Gastrocnemius medialis (tissue), 4 donors: ENCODE data around the gene FRMD3. TPM values are rescaled to one million over a fixed set of nuclear protein-coding genes. Genes with fewer than 3 reads are reported as not detected.

Source experiments
- ATAC-seq, 2 donors: fragments of 150-250 bp; one replicate each; pipeline ENCODE4 v1.9.1; 2016
- DNase-seq, 2 donors: peaks; one replicate each; pipeline ENCODE4 v3.0.0-alpha.2; 2019
- H3K27ac ChIP-seq, 4 donors: fragments of 200-600 bp; sonication (generic); 1 replicate in 1 of 4; 2 replicates in 3 of 4; pipeline ENCODE4 v1.5.1; 2016 to 2018; ENCODE audit warnings: mild to moderate bottlenecking in 2 of 4, moderate library complexity in 1 of 4
- H3K27me3 ChIP-seq, 3 donors: fragments of 200-600 bp; sonication (generic) in 2 of 3; 1 replicate in 1 of 3; 2 replicates in 2 of 3; pipeline versions ENCODE4 v1.5.1 to v1.6.0; 2016 to 2019; ENCODE audit warnings: mild to moderate bottlenecking in 1 of 3, moderate library complexity in 1 of 3
- H3K36me3 ChIP-seq, 2 donors: fragments of 200-600 bp; sonication (generic) in 1 of 2; one replicate each; pipeline ENCODE4 v1.5.1; 2017 to 2018
- H3K4me1 ChIP-seq, 2 donors: fragments of 200-600 bp; sonication (generic) in 1 of 2; one replicate each; pipeline ENCODE4 v1.5.1; 2016 to 2017; ENCODE audit warnings: mild to moderate bottlenecking in 2 of 2
- H3K4me3 ChIP-seq, 4 donors: fragments of 200-600 bp; sonication (generic) in 3 of 4; 1 replicate in 1 of 4; 2 replicates in 3 of 4; pipeline ENCODE4 v1.5.1; 2016 to 2019; ENCODE audit warnings: mild to moderate bottlenecking in 2 of 4
- H3K9me3 ChIP-seq, 3 donors: fragments of 200-600 bp; sonication (generic) in 2 of 3; 1 replicate in 1 of 3; 2 replicates in 2 of 3; pipeline ENCODE4 v1.5.1; 2016 to 2019
- CTCF ChIP-seq, 5 experiments: fragments of 450-650 bp in 3 of 5; fragments of 200-600 bp in 2 of 5; sonication (generic) in 2 of 5; IDR thresholded peaks in 4 of 5; conservative IDR thresholded peaks in 1 of 5; 1 replicate in 4 of 5; 2 replicates in 1 of 5; pipeline ENCODE4 v1.5.1; 2016 to 2019; ENCODE audit warnings: antibody characterized with exemption in 5 of 5, mild to moderate bottlenecking in 3 of 5, moderate library complexity in 3 of 5
- POLR2A ChIP-seq, 2 donors: fragments of 450-650 bp; IDR thresholded peaks; one replicate each; pipeline ENCODE4 v1.6.1; 2017; ENCODE audit warnings: antibody characterized with exemption in 2 of 2, mild to moderate bottlenecking in 2 of 2, moderate library complexity in 2 of 2
- in situ Hi-C, 4 donors: fragments of 200-750 bp; cut with MboI; loops; one replicate each; pipeline versions ENCODE4 v1.15.0 to v1.8.0; 2017; ENCODE audit warnings: low sequenced_read_pairs in 4 of 4
- intact Hi-C: fragments of 100-400 bp; cut with DNase I; formaldehyde crosslinking; loops from one replicate; pipeline ENCODE4 v1.15.1; 2023; ENCODE audit warnings: low total_unique reads
- total RNA-seq, 4 donors: library from RNA; depleted of rRNA; stranded (reverse); fragments of >200 nt; gene quantifications; one replicate each; pipeline versions ENCODE4 v1.1.0 to v1.2.3, GENCODE V29; 2016

FRMD3 gene
- total RNA-seq, 4 donors from 2014 or later: 62.3 to 120 (median 94.6) TPM

GRCh38 chr9:83574482-83574881 lies 36.3 kb upstream of the FRMD3 start:
- TF ChIP-seq POLR2A (IDR thresholded peaks at IDR 0.05) (no peak), CTCF (IDR thresholded peaks at IDR 0.05 in 4 of 5, conservative IDR thresholded peaks at IDR 0.05 in 1 of 5) (no peak)
- Histone ChIP-seq H3K4me1 (peaks cover 10 to 26% of the 10 kb centered on the region in 2 donors), H3K36me3 (no peaks in the 10 kb centered on the region), H3K9me3 (no peaks in the 10 kb centered on the region), H3K4me3 (no peak overlapping the region), H3K27me3 (no peaks in the 10 kb centered on the region), H3K27ac (no peak overlapping the region)
- DNase-seq (no peak), ATAC-seq (peak in 1 of 2 donors; percentile 47)
- intact Hi-C loops: no loop called here
- in situ Hi-C loops: no loop called here

- Histone ChIP-seq H3K9me3 (no peaks in the 10 kb centered on the region), H3K27ac (no peak overlapping the region), H3K27me3 (no peaks in the 10 kb centered on the region), H3K4me1 (peaks cover 14 to 31% of the 10 kb centered on the region in 2 donors), H3K4me3 (no peak overlapping the region), H3K36me3 (no peaks in the 10 kb centered on the region)
- intact Hi-C loops: no loop called here
- ATAC-seq (peak in 1 of 2 donors; percentile 45), DNase-seq (peak in 1 of 2 donors; percentile 30)
- TF ChIP-seq POLR2A (IDR thresholded peaks at IDR 0.05) (no peak), CTCF (IDR thresholded peaks at IDR 0.05 in 4 of 5, conservative IDR thresholded peaks at IDR 0.05 in 1 of 5) (no peak)
- in situ Hi-C loops: no loop called here
Observed at GRCh38 chr9:83572524-83572923, 34.3 kb upstream of the FRMD3 start.

- Histone ChIP-seq H3K4me3 (no peak overlapping the region), H3K27ac (peak overlapping the region in 2 of 4 donors; percentile 16 to 52), H3K27me3 (no peaks in the 10 kb centered on the region), H3K4me1 (peaks cover 14 to 31% of the 10 kb centered on the region in 2 donors), H3K36me3 (no peaks in the 10 kb centered on the region), H3K9me3 (no peaks in the 10 kb centered on the region)
- ATAC-seq (peak; percentile 66 to 86), DNase-seq (no peak)
- TF ChIP-seq CTCF (IDR thresholded peaks at IDR 0.05 in 4 of 5, conservative IDR thresholded peaks at IDR 0.05 in 1 of 5): no peak
- no peak for TF ChIP-seq POLR2A (IDR thresholded peaks at IDR 0.05)
- in situ Hi-C loops: no loop called here
- intact Hi-C loops: no loop called here
Observed at GRCh38 chr9:83570359-83570758, 32.2 kb upstream of the FRMD3 start.

- no peaks in the 10 kb centered on the region for H3K9me3 ChIP-seq
- no peak for TF ChIP-seq POLR2A (IDR thresholded peaks at IDR 0.05)
- TF ChIP-seq CTCF (IDR thresholded peaks at IDR 0.05 in 4 of 5, conservative IDR thresholded peaks at IDR 0.05 in 1 of 5): no peak
- no peak overlapping the region for H3K27ac ChIP-seq
- no peaks in the 10 kb centered on the region for H3K36me3 ChIP-seq
- DNase-seq: no peak
- no peaks in the 10 kb centered on the region for H3K27me3 ChIP-seq
- no peak overlapping the region for H3K4me3 ChIP-seq
- peaks cover 9 to 27% of the 10 kb centered on the region in 2 donors for H3K4me1 ChIP-seq
- ATAC-seq: no peak
- intact Hi-C loops: no loop called here
- in situ Hi-C loops: no loop called here
Observed at GRCh38 chr9:83569326-83569725, 31.1 kb upstream of the FRMD3 start.

GRCh38 chr9:83563360-83563759 lies 25.2 kb upstream of the FRMD3 start:
- Histone ChIP-seq H3K4me3 (no peak overlapping the region), H3K27me3 (no peaks in the 10 kb centered on the region), H3K4me1 (no peaks in the 10 kb centered on the region), H3K27ac (no peak overlapping the region), H3K9me3 (no peaks in the 10 kb centered on the region), H3K36me3 (no peaks in the 10 kb centered on the region)
- no peak for TF ChIP-seq CTCF (IDR thresholded peaks at IDR 0.05 in 4 of 5, conservative IDR thresholded peaks at IDR 0.05 in 1 of 5)
- no peak for TF ChIP-seq POLR2A (IDR thresholded peaks at IDR 0.05)
- intact Hi-C loops (no loop called here), in situ Hi-C loops (no loop called here)
- ATAC-seq (no peak), DNase-seq (no peak)
